Neural cell (in vitro differentiated cells): ENCODE measurements around the gene KRT14. TPM values are rescaled to one million over a fixed set of nuclear protein-coding genes. Genes with fewer than 3 reads are reported as not detected.

Source experiments
- H2AFZ ChIP-seq: fragments of 200-600, 300-800 bp; sonication (generic), shearing (Covaris generic); 2 replicates; pipeline ENCODE4 v1.6.0; 2014; ENCODE audit warnings: low read depth, mild to moderate bottlenecking, antibody characterized with exemption, low read length, moderate library complexity
- H3F3A ChIP-seq: fragments of 200-600 bp; shearing (Covaris generic); 2 replicates; pipeline ENCODE4 v1.6.1; 2016; ENCODE audit warnings: mild to moderate bottlenecking, moderate library complexity, mixed read lengths, antibody characterized with exemption, low read length; ENCODE audit not compliant: insufficient read depth, poor library complexity, severe bottlenecking
- H3K27ac ChIP-seq: fragments of 200-600, 300-800 bp; sonication (generic), shearing (Covaris generic); 2 replicates; pipeline ENCODE4 v1.5.1; 2014; ENCODE audit warnings: mild to moderate bottlenecking, low read length, moderate library complexity
- H3K27me3 ChIP-seq: fragments of 300-800, 200-600 bp; sonication (generic), shearing (Covaris generic); 2 replicates; pipeline ENCODE4 v1.6.0; 2014; ENCODE audit warnings: mild to moderate bottlenecking, low read depth, low read length, moderate library complexity; ENCODE audit not compliant: insufficient read depth
- H3K36me3 ChIP-seq: fragments of 300-800, 200-600 bp; sonication (generic), shearing (Covaris generic); 2 replicates; pipeline ENCODE4 v1.5.1; 2014; ENCODE audit warnings: mild to moderate bottlenecking, antibody characterized with exemption, low read length, moderate library complexity; ENCODE audit not compliant: insufficient read depth
- H3K4me2 ChIP-seq: fragments of 300-800, 200-600 bp; sonication (generic), shearing (Covaris generic); 2 replicates; pipeline ENCODE4 v1.6.0; 2014; ENCODE audit warnings: mild to moderate bottlenecking, low read length
- H3K4me3 ChIP-seq: fragments of 300-800, 200-600 bp; sonication (generic), shearing (Covaris generic); 2 replicates; pipeline ENCODE4 v1.5.1; 2014; ENCODE audit warnings: mild to moderate bottlenecking, low read length, moderate library complexity
- H3K79me2 ChIP-seq: fragments of 200-600 bp; shearing (Covaris generic); replicated peaks from 2 replicates; pipeline ENCODE4 v1.6.0; 2014; ENCODE audit warnings: mild to moderate bottlenecking, low read length, moderate library complexity; ENCODE audit not compliant: insufficient read depth
- H3K9ac ChIP-seq: fragments of 300-800, 200-600 bp; sonication (generic), shearing (Covaris generic); 2 replicates; pipeline ENCODE4 v1.6.1; 2016; ENCODE audit warnings: mild to moderate bottlenecking, low read length, mixed read lengths
- H3K9me2 ChIP-seq: fragments of 200-600 bp; shearing (Covaris generic); 2 replicates; pipeline ENCODE4 v1.6.1; 2016; ENCODE audit warnings: mild to moderate bottlenecking, low read length, mixed read lengths; ENCODE audit not compliant: insufficient read depth
- H3K9me3 ChIP-seq: fragments of 200-600, 300-800 bp; sonication (generic), shearing (Covaris generic); 2 replicates; pipeline ENCODE4 v1.6.1; 2016; ENCODE audit warnings: mild to moderate bottlenecking, mixed run types, low read length, moderate library complexity, mixed read lengths
- H4K20me1 ChIP-seq: fragments of 200-600 bp; shearing (Covaris generic); 2 replicates; pipeline ENCODE4 v1.6.1; 2016; ENCODE audit warnings: mild to moderate bottlenecking, mixed run types; ENCODE audit not compliant: insufficient read depth
- EP300 ChIP-seq: fragments of 450-650 bp; conservative IDR thresholded peaks from 2 replicates; pipeline ENCODE4 v1.6.1; 2014; ENCODE audit warnings: antibody characterized with exemption, mild to moderate bottlenecking, moderate library complexity; ENCODE audit not compliant: poor library complexity, severe bottlenecking
- EZH2 ChIP-seq: fragments of 200-600, 300-800 bp; shearing (Covaris generic), sonication (generic); IDR thresholded peaks from 2 replicates; pipeline ENCODE4 v1.6.1; 2014; ENCODE audit warnings: antibody characterized with exemption, low read length, borderline replicate concordance, mild to moderate bottlenecking; ENCODE audit not compliant: insufficient read depth, poor library complexity, severe bottlenecking
- MXI1 ChIP-seq: fragments of 450-650 bp; conservative IDR thresholded peaks from 2 replicates; pipeline ENCODE4 v1.6.1; 2014; ENCODE audit warnings: antibody characterized with exemption, mild to moderate bottlenecking; ENCODE audit not compliant: poor library complexity, severe bottlenecking
- POLR2AphosphoS5 ChIP-seq: IDR thresholded peaks from 2 replicates; pipeline ENCODE4 v1.6.1; 2012
- RAD21 ChIP-seq: fragments of 450-650 bp; conservative IDR thresholded peaks from 2 replicates; pipeline ENCODE4 v1.6.1; 2014; ENCODE audit warnings: antibody characterized with exemption, mild to moderate bottlenecking, moderate library complexity
- SMC3 ChIP-seq: fragments of 450-650 bp; conservative IDR thresholded peaks from 2 replicates; pipeline ENCODE4 v1.6.1; 2014; ENCODE audit warnings: antibody characterized with exemption, mild to moderate bottlenecking, moderate library complexity; ENCODE audit not compliant: poor library complexity
- TAF1 ChIP-seq: IDR thresholded peaks from 2 replicates; pipeline ENCODE4 v1.6.1; 2012; ENCODE audit warnings: low read depth
- polyA plus RNA-seq: library from polyadenylated mRNA; depleted of rRNA; stranded (reverse); fragments of >200 nt; gene quantifications from 2 replicates; pipeline ENCODE4 v1.2.3, GENCODE V29; 2014
- TF ChIP-seq, protein P1 (sequence below): fragments of 450-650 bp; IDR thresholded peaks from 2 replicates; pipeline ENCODE4 v1.5.1; 2014; ENCODE audit warnings: antibody characterized with exemption, mild to moderate bottlenecking, moderate library complexity; ENCODE audit not compliant: poor library complexity, severe bottlenecking
- TF ChIP-seq, protein P2 (sequence below): IDR thresholded peaks from 2 replicates; pipeline ENCODE4 v1.6.1; 2012; ENCODE audit warnings: borderline replicate concordance

Gene KRT14
- polyA plus RNA-seq, 1 donor from 2014 or later, result not detected

DNA sequence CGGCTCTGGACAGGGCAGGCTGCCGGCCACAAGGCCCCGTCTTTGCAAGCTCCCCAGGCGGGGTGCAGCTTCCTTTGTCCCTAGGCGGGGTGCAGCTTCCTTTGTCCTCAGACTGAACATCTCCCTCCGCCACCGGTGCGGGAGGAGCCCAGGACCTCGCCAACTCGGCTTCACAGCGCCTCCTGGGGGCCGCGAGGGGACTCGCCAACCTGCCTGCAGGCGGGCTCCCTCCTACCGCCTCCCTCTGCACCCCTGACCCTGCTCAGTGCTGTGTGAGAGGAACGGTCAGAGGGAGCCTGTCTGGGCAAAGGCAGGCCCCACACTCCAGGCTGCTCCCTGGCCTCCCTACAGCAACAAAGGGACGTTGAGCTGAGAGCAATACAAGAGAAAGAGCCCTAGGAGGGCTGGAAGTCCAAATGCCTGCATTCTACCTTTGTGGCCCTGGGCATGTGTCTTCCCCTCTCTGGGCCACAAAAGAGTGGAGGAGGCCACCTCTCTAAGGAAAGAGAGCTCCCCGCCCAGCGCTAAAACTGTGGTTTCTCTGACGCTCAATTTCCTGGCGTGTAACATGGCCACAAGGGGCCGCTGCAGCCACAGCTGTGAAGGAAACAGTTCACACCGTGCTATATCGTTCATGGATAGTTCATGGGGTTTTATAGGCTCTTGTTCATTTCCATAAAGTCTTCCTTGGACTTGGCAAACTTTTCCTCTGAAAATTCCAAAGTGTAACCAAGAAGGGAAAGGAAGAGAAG lies 37.7 kb downstream of the KRT14 start:
- H3F3A ChIP-seq, result no peaks in the 10 kb centered on the region
- no peaks in the 10 kb centered on the region for H3K9me3 ChIP-seq
- H4K20me1 ChIP-seq, result no peaks in the 10 kb centered on the region
- no peak overlapping the region for H2AFZ ChIP-seq
- no peaks in the 10 kb centered on the region for H3K79me2 ChIP-seq
- no peak overlapping the region for H3K4me3 ChIP-seq
- H3K4me2 ChIP-seq, result no peak overlapping the region
- H3K9me2 ChIP-seq, result no peaks in the 10 kb centered on the region
- no peaks in the 10 kb centered on the region for H3K36me3 ChIP-seq
- no peak overlapping the region for H3K27ac ChIP-seq
- H3K27me3 ChIP-seq, result no peaks in the 10 kb centered on the region
- H3K9ac ChIP-seq, result peak overlapping the region; percentile 26
- TF ChIP-seq RAD21 (peak; percentile 82), POLR2AphosphoS5 (no peak), MXI1 (no peak), TAF1 (no peak), SMC3 (peak; percentile 84)
- TF ChIP-seq, protein P1, sequence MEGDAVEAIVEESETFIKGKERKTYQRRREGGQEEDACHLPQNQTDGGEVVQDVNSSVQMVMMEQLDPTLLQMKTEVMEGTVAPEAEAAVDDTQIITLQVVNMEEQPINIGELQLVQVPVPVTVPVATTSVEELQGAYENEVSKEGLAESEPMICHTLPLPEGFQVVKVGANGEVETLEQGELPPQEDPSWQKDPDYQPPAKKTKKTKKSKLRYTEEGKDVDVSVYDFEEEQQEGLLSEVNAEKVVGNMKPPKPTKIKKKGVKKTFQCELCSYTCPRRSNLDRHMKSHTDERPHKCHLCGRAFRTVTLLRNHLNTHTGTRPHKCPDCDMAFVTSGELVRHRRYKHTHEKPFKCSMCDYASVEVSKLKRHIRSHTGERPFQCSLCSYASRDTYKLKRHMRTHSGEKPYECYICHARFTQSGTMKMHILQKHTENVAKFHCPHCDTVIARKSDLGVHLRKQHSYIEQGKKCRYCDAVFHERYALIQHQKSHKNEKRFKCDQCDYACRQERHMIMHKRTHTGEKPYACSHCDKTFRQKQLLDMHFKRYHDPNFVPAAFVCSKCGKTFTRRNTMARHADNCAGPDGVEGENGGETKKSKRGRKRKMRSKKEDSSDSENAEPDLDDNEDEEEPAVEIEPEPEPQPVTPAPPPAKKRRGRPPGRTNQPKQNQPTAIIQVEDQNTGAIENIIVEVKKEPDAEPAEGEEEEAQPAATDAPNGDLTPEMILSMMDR, result peak; percentile 92

DNA sequence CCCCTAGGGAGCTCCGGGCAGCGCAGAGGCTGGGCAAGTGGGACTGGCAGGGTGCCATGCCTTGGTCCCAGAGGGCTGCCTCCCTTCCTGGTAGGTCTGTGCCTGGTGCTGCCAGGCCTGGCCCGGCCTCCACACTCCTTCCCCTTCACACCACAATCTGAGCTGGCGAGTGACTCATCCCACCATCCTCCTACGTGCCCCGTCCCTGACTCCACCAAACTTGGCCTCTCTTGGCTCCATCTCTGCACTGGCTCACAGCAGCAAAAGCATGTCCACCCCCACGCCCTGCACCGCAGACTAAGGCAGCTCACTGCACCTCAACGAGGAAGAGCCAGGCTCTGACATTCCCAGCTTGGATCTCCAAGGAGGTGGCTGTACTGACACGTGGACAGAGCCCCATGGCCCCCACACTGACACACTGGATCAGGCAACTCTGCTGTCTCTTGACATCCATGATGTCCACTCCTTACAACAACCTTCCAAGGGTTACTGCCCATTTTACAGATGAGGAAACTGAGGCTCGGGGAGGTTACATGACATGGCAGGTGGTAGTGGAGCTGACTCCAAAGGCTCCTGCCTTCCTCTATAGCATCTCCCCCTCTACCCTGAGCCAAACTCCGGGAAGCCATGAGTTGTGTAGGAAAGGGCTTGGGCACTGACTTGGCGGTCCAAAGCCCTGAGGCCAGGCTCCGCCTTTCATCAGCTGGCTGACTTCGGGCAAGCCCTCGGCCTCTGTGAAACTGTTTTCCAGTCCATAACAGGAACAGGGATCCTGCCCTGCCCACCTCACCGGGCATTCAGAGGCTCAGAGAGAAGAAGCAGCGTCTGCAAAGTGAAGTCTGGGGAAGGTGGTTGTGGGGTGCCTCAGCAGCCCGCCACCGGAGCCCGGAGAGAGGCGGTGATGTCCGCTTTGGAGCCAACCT lies 38.5 kb downstream of the KRT14 start:
- H4K20me1 ChIP-seq, result no peaks in the 10 kb centered on the region
- H3K36me3 ChIP-seq, result no peaks in the 10 kb centered on the region
- H3K4me3 ChIP-seq, result no peak overlapping the region
- TF ChIP-seq, protein P1, result no peak
- TF ChIP-seq, protein P2, sequence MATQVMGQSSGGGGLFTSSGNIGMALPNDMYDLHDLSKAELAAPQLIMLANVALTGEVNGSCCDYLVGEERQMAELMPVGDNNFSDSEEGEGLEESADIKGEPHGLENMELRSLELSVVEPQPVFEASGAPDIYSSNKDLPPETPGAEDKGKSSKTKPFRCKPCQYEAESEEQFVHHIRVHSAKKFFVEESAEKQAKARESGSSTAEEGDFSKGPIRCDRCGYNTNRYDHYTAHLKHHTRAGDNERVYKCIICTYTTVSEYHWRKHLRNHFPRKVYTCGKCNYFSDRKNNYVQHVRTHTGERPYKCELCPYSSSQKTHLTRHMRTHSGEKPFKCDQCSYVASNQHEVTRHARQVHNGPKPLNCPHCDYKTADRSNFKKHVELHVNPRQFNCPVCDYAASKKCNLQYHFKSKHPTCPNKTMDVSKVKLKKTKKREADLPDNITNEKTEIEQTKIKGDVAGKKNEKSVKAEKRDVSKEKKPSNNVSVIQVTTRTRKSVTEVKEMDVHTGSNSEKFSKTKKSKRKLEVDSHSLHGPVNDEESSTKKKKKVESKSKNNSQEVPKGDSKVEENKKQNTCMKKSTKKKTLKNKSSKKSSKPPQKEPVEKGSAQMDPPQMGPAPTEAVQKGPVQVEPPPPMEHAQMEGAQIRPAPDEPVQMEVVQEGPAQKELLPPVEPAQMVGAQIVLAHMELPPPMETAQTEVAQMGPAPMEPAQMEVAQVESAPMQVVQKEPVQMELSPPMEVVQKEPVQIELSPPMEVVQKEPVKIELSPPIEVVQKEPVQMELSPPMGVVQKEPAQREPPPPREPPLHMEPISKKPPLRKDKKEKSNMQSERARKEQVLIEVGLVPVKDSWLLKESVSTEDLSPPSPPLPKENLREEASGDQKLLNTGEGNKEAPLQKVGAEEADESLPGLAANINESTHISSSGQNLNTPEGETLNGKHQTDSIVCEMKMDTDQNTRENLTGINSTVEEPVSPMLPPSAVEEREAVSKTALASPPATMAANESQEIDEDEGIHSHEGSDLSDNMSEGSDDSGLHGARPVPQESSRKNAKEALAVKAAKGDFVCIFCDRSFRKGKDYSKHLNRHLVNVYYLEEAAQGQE, result no peak
- TF ChIP-seq EP300 (no peak), SMC3 (no peak), RAD21 (no peak), MXI1 (no peak), POLR2AphosphoS5 (no peak), EZH2 (no peak), TAF1 (no peak)
- H3K4me2 ChIP-seq, result no peak overlapping the region
- peak overlapping the region; percentile 26 for H3K9ac ChIP-seq
- H2AFZ ChIP-seq, result no peak overlapping the region
- no peaks in the 10 kb centered on the region for H3K79me2 ChIP-seq
- H3K27me3 ChIP-seq, result no peaks in the 10 kb centered on the region
- no peak overlapping the region for H3K27ac ChIP-seq
- H3K9me2 ChIP-seq, result no peaks in the 10 kb centered on the region
- H3F3A ChIP-seq, result no peaks in the 10 kb centered on the region
- H3K9me3 ChIP-seq, result no peaks in the 10 kb centered on the region
